Muscle layer of duodenum (tissue), 2 donors: ENCODE measurements around the gene CCDC14.
"Not testable (repeated sequence)": the region's sequence is repeated elsewhere in the genome, so short reads cannot be mapped to it uniquely, and the experiment has no call there.

Source experiments
- H3K27ac ChIP-seq: one replicate; pipeline ENCODE4 v1.7.0; 2013; ENCODE audit warnings: mild to moderate bottlenecking, low read length
- H3K27me3 ChIP-seq: one replicate; pipeline ENCODE4 v1.7.0; 2013; ENCODE audit warnings: low read depth, mild to moderate bottlenecking, control low read depth, low read length
- H3K36me3 ChIP-seq, 2 donors: one replicate each; pipeline ENCODE4 v1.7.0; 2013; ENCODE audit warnings: low read length in 2 of 2, control low read depth in 1 of 2, mild to moderate bottlenecking in 1 of 2; ENCODE audit not compliant: insufficient read depth in 2 of 2, control insufficient read depth in 1 of 2
- H3K4me1 ChIP-seq, 2 donors: one replicate each; pipeline ENCODE4 v1.7.0; 2013; ENCODE audit warnings: low read length in 2 of 2, mild to moderate bottlenecking in 2 of 2, control low read depth in 1 of 2, moderate library complexity in 1 of 2; ENCODE audit not compliant: insufficient read depth in 2 of 2, control insufficient read depth in 1 of 2
- H3K4me3 ChIP-seq, 2 donors: one replicate each; pipeline ENCODE4 v1.7.0; 2013; ENCODE audit warnings: low read length in 2 of 2, low read depth in 1 of 2, mild to moderate bottlenecking in 1 of 2
- H3K9me3 ChIP-seq, 2 donors: one replicate each; pipeline ENCODE4 v1.7.0; 2013; ENCODE audit warnings: low read length in 2 of 2, control low read depth in 1 of 2, mild to moderate bottlenecking in 1 of 2; ENCODE audit not compliant: control insufficient read depth in 1 of 2
- donor health status: healthy.

Gene CCDC14

DNA sequence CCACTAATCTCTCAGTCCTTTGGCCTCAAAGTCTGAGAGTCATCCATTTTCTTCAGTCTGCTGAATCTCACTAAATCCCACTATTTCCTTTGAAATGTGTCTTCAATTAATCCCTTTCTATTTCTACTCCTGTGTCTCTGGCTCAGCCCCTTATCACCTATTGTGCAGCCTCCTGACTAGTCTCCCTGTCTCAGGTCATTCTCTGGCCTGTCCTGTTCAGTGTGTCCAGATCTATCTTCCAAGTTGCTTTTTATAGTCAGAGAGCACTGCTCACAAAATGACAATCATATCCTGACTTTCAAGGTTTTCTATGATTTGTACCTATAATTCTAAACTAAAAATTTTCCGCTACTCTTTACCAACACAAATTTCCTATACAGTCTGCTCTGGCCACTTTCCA, 23.3 kb upstream of the CCDC14 start:
- Histone ChIP-seq H3K9me3 (no peaks in the 10 kb centered on the region), H3K4me3 (no peak overlapping the region), H3K27me3 (no peaks in the 10 kb centered on the region), H3K4me1 (peaks cover 0 to 4% of the 10 kb centered on the region in 2 donors), H3K36me3 (no peaks in the 10 kb centered on the region), H3K27ac (no peak overlapping the region)

DNA sequence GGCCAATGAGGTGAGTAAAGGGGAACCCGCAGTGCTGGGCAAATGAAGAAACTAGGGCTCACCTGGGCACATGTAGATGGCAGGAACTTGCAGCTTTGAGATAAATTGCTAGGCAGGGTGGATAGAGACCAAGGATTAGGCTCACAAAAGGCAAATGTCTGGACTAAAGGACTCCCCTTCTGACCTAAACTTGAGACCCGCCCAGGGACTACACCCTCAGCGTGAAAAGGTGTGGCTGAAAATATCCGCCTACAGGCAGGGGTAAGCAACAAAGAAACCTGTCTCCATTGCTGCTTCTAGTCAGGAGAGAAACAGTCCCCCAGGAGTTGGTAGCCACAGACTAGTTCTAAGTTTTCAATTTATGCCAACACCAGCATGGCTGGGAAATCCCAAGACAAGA, 20.3 kb upstream of the CCDC14 start:
- H3K27ac ChIP-seq, H3K36me3 ChIP-seq, H3K4me1 ChIP-seq, H3K27me3 ChIP-seq, H3K9me3 ChIP-seq, H3K4me3 ChIP-seq: not testable (repeated sequence)

DNA sequence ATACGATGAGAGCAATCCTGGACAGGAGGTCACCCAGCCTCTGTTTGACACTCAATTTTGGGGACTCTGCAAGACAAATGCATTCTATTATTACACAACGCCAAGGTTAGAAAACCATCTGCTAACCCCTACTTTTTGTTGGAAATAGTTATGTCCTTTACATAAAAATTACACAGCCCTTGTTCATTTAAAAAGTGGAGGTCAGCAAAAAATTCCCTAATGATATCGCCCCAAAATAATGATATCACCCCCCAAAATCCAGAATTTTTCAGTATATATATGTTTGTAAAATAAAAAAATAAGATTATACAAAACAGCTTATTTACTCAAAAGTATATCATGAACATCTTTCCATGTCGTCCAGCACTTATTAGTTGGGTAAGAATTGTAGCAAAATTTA, 19.5 kb upstream of the CCDC14 start:
- Histone ChIP-seq H3K4me3 (peak overlapping the region in 1 of 2 donors; percentile 61), H3K36me3 (no peaks in the 10 kb centered on the region), H3K27ac (no peak overlapping the region)

DNA sequence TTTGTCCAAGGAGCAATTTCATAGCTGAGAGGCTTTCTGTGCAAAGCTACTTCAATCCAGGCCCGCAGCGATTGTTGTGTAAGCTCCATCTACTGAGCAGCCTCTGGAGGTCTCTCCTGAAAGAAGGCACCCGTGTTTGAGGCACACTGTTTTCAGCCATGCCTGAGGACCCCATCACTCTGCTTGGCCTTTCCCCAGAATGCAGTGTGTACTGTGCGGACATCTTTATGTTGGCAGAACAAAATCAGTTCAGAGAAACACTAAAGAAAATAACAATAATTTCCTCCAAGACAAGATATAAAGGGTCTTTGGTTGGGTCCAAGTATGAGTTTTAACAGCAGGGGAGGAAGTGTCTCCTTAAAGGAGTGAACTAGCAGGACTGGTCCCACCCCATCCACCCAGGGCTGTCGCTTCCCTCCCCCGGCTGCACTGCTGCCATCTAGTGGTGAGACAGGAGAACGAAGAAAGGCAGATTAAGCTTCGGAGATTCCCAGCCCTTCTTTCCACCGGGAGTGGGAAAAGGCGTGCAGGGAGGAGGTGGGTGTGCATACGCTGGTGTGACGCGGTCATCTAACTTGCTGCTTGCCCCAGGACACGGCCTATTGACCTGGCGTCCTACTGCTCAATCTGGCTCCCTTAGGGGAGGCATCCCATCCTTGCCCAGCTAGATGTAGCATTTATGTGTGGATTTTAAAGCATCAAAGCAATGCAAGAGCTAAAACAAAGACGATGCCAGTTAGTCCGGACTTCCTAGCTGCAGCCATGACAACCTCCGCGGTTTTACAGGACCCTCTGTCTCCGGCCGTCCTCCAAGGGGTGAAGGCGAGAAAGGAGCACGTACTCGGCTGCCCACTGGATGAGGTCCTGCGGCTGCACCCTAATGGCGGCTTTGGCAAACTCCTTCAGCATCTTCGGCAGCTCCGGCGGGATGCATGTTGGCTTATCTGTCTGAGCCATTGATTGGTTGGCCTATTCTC, 18.8 kb upstream of the CCDC14 start:
- not testable (repeated sequence) for H3K9me3 ChIP-seq, H3K4me1 ChIP-seq, H3K36me3 ChIP-seq, H3K27ac ChIP-seq, H3K27me3 ChIP-seq
- H3K4me3 ChIP-seq, result peak overlapping the region; percentile 47 to 61

More for the DNA sequence above, 19.5 kb upstream of the CCDC14 start:
- no peaks in the 10 kb centered on the region for H3K9me3 ChIP-seq
- H3K27me3 ChIP-seq, result no peaks in the 10 kb centered on the region
- peaks cover 0 to 4% of the 10 kb centered on the region in 2 donors for H3K4me1 ChIP-seq

DNA sequence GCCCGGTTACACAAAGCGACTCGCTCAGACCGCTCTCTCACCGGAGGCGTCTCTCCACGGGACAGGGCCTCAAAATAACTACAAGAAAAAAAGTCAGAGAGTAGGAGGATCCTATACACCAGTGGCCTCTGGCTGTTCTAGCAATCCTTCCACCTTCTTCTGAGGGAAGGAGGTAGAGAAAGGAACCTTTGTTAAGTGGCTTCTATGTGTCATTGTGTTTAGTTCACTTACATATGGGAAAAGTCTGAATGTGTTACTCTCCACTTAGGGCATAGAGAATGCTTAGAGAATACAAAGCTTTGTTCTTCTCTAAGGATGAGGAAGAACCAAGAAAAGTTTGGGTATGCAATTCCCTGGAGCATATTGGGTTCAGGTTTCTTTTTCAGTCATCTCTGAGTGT, 15.9 kb upstream of the CCDC14 start:
- H3K36me3 ChIP-seq, H3K27ac ChIP-seq, H3K4me1 ChIP-seq, H3K27me3 ChIP-seq, H3K9me3 ChIP-seq, H3K4me3 ChIP-seq: not testable (repeated sequence)

DNA sequence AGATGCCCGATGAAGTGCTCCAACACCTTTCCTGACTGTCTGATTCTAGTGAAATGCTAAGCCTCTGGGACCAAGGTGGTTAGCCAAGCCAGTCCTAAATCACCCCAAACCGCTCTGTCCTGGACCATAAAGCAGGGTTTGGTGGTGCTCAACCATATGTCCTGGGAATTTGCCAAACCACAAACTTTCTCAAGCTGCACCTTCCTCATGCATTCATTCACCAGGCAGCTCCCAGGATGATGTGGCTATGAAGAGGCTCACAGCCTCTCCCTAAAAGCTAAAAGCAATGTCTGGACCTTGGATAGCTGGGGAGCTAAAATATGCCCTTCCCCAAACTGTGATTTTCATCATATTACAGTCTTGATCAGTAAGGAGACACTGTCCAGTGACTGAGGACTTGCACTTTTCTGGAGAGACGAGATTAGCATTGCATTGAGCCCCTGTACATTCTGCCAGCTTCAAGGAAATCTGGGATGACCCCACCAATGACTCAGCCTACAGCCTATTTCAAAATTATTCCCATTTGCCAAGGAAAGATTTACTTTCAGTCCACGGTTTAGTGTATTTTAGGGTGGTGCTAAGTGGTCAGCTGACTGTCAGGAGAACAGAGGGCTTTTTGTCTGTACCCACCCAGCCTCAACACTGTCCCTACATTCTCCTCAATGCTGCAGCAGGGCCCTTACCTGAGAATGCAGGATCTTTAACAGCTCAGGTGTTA, 15.3 kb upstream of the CCDC14 start:
- not testable (repeated sequence) for H3K27me3 ChIP-seq, H3K4me3 ChIP-seq, H3K27ac ChIP-seq, H3K9me3 ChIP-seq, H3K4me1 ChIP-seq, H3K36me3 ChIP-seq

DNA sequence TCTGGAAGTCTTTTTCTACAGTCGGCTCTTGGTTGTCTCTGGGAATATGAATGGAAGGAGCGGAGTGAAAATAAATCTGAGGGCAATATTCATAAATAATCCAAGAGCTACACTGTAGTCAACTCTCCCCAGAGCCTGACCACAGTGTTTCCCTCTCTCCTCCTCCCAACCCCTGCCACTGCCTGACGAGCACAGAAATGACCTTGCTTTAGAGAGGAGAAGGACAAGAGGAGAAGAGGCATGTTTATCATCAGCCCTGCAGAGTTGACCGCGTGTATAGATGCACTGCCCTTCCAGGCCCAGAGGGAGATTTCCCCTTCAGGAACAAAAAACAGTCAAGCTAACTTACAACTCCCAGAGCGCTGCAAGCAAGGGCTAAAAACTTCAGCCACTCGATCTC, 14.0 kb upstream of the CCDC14 start:
- not testable (repeated sequence) for H3K27me3 ChIP-seq, H3K27ac ChIP-seq, H3K4me3 ChIP-seq, H3K36me3 ChIP-seq, H3K9me3 ChIP-seq, H3K4me1 ChIP-seq

DNA sequence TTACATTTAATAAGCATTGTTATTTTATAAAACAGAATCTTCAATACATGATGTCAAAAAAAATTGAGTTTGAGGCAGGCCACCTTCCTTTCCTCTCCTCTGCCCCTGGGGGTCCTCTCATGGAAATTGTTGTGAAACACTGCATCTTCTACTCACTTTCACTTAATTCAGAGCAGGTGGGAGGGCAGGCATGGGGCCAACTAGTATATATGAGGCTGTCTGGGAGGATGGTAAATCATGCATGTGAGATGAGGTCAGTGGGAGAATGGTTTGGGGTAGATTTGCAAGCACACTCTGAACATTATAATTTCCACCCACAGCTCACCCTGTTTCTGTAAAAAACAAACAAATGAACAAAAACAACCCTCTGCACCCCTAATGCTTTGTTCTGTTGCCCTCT, 10.4 kb upstream of the CCDC14 start:
- Histone ChIP-seq H3K36me3 (no peaks in the 10 kb centered on the region), H3K4me1 (no peaks in the 10 kb centered on the region), H3K27me3 (no peaks in the 10 kb centered on the region), H3K9me3 (no peaks in the 10 kb centered on the region), H3K27ac (no peak overlapping the region), H3K4me3 (no peak overlapping the region)

DNA sequence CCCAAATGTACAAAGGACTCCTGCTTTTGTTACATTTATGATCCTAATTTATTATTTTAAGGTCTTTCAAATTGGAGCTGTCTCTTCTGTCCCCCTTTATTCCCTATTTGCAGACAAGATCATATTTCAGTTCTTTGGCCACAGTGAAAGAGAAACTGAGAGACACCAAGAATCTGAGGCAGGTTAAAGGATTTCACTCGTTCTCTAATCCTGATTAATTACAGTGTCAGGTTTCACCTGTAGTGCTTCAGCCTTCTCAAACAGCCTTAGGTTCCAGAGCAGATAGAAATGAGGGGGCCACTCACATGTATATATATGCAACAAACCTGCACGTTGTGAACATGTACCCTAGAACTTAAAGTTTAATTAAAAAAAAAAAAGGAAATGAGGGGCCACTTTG, 6.2 kb upstream of the CCDC14 start:
- H3K9me3 ChIP-seq, H3K27ac ChIP-seq, H3K27me3 ChIP-seq, H3K36me3 ChIP-seq, H3K4me3 ChIP-seq, H3K4me1 ChIP-seq: not testable (repeated sequence)

DNA sequence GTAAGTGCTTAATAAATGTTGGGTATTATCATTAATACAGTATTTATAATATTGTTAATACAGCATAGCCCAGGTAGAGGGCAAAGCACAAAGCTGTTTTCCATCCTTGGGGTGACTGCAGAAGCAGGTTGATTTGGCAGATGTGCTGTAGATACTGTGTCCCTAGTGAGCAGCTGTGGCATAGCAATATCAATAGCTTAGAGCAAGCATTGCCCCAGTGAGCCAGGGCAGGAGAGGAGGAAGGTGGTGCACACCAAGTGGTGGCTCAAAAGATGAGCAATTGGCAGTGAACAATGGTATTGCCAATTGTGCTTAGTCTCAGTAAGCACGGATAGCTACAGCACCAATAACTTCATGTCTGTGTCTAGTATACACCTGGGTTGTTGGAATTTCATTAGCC, 5.8 kb upstream of the CCDC14 start:
- H3K4me1 ChIP-seq, H3K27me3 ChIP-seq, H3K4me3 ChIP-seq, H3K9me3 ChIP-seq, H3K27ac ChIP-seq, H3K36me3 ChIP-seq: not testable (repeated sequence)

DNA sequence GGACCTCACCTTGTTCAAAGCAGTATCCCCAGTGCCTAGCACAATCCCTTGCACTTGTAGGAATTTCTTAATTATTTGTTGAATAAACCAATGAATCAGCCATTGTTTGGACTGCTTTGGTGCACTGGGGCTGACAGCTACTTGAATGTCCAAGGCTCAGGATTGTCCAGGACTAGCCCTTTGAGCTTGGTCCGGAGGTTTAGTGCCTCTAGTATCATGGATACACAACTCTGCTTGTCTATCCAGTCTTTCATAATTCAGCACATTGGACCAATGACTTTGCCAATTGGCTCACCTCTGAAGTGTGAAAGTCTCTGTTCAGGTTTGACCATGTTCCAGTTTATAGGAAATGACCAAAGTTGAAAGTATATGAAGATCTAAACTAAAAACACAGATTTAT, 3.8 kb upstream of the CCDC14 start:
- H3K9me3 ChIP-seq, H3K4me3 ChIP-seq, H3K36me3 ChIP-seq, H3K4me1 ChIP-seq, H3K27ac ChIP-seq, H3K27me3 ChIP-seq: not testable (repeated sequence)

DNA sequence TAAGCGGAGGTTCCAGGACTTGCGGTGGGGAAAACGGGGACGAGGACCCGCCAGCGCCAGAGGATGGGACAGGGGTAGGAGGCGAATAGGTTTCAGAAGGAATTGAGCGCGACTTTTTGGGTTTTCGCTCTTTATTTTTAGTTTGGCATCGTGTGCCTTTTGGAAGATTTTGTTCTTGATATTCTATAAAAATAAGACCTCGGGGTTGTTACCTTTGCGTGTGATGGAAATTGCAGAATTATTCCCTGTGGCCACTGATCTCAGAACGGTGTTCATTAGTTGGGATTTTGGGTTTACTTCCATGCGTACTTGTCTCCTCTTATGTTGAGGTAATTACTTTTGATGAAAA, 453 bp upstream of the CCDC14 start:
- Histone ChIP-seq H3K4me3 (peak overlapping the region; percentile 70 to 90), H3K27me3 (no peaks in the 10 kb centered on the region), H3K27ac (no peak overlapping the region), H3K36me3 (no peaks in the 10 kb centered on the region), H3K9me3 (no peaks in the 10 kb centered on the region), H3K4me1 (peaks cover 0 to 7% of the 10 kb centered on the region in 2 donors)
